ENCODE results near the gene CROCC.
"Not testable (repeated sequence)": the region's sequence is repeated elsewhere in the genome, so short reads cannot be mapped to it uniquely, and the experiment has no call there.

The CROCC gene

GRCh38 chr1:16921391-16922185 lies at the start of gene CROCC:
Gene CROCC, plus strand, starts transcription at chr1:16921931. Its CDS starts 88 bp downstream, at chr1:16922019.
- peak in 1 of 3 donors; percentile 45 for DNase-seq (ENCODE audit: low read depth in 3 of 3)

GRCh38 chr1:16872152-16873075 lies 49.3 kb upstream of the CROCC start:
- DNase-seq (ENCODE audit: low read depth in 3 of 3): peak in 2 of 3 donors; percentile 52 to 58

- peak in 1 of 3 donors; percentile 43 for DNase-seq (ENCODE audit: low read depth in 3 of 3)
Measured at GRCh38 chr1:16873076-16873879, 48.5 kb upstream of the CROCC start.

- DNase-seq (ENCODE audit: low read depth in 3 of 3): not testable (repeated sequence)
Measured at GRCh38 chr1:16874968-16875765, 46.6 kb upstream of the CROCC start.

- not testable (repeated sequence) for DNase-seq (ENCODE audit: low read depth in 3 of 3)
Measured at GRCh38 chr1:16881742-16882141, 40.0 kb upstream of the CROCC start.

- DNase-seq (ENCODE audit: low read depth in 3 of 3): no peak
Measured at GRCh38 chr1:16882986-16883385, 38.7 kb upstream of the CROCC start.

- not testable (repeated sequence) for DNase-seq (ENCODE audit: low read depth in 3 of 3)
Measured at GRCh38 chr1:16884487-16884886, 37.2 kb upstream of the CROCC start.

- no peak for DNase-seq (ENCODE audit: low read depth in 3 of 3)
Measured at GRCh38 chr1:16886860-16887605, 34.7 kb upstream of the CROCC start.

GRCh38 chr1:16888860-16889816 lies 32.6 kb upstream of the CROCC start:
- DNase-seq (ENCODE audit: low read depth in 3 of 3): peak; percentile 56 to 60 (median 60)

GRCh38 chr1:16890539-16891021 lies 31.2 kb upstream of the CROCC start:
- DNase-seq (ENCODE audit: low read depth in 3 of 3): not testable (repeated sequence)

- DNase-seq (ENCODE audit: low read depth in 3 of 3): not testable (repeated sequence)
Measured at GRCh38 chr1:16891057-16891456, 30.7 kb upstream of the CROCC start.

- DNase-seq (ENCODE audit: low read depth in 3 of 3): not testable (repeated sequence)
Measured at GRCh38 chr1:16892978-16893525, 28.7 kb upstream of the CROCC start.

- DNase-seq (ENCODE audit: low read depth in 3 of 3): not testable (repeated sequence)
Measured at GRCh38 chr1:16893796-16894195, 27.9 kb upstream of the CROCC start.

GRCh38 chr1:16894338-16894737 lies 27.4 kb upstream of the CROCC start:
- DNase-seq (ENCODE audit: low read depth in 3 of 3): not testable (repeated sequence)

- DNase-seq (ENCODE audit: low read depth in 3 of 3): not testable (repeated sequence)
Measured at GRCh38 chr1:16895233-16895597, 26.5 kb upstream of the CROCC start.

GRCh38 chr1:16895598-16896315 lies 26.0 kb upstream of the CROCC start, which contains the start of gene RNU1-2:
Gene RNU1-2, plus strand, starts transcription at chr1:16895980.
- peak; percentile 60 to 80 (median 71) for DNase-seq (ENCODE audit: low read depth in 3 of 3)

- peak; percentile 52 to 79 (median 61) for DNase-seq (ENCODE audit: low read depth in 3 of 3)
Measured at GRCh38 chr1:16896316-16897055, 25.2 kb upstream of the CROCC start.

Measured in stimulated activated CD4-positive, alpha-beta T cell treated with anti-CD3 and anti-CD28 coated beads, TNF-alpha, amount 100 ng/mL, for 48 hours (primary cell).